Keratinocyte (primary cell): ENCODE measurements around the gene SURF1.

ENCODE experiments used
- CTCF ChIP-seq, 3 experiments: IDR thresholded peaks in 1 of 3; conservative IDR thresholded peaks in 1 of 3; optimal IDR thresholded peaks in 1 of 3; 2 replicates in 2 of 3; 3 replicates in 1 of 3; pipeline versions ENCODE3 to v1.5.1; 2011; ENCODE audit warnings: low read length in 3 of 3, mild to moderate bottlenecking in 3 of 3, moderate library complexity in 2 of 3, control low read depth in 1 of 3, inconsistent platforms in 1 of 3; ENCODE audit not compliant: insufficient read depth in 2 of 3; ENCODE audit errors: extremely low read depth in 1 of 3
- EZH2 ChIP-seq: IDR thresholded peaks from one replicate; pipeline ENCODE4 v1.6.1; 2012; ENCODE audit warnings: inconsistent platforms, mild to moderate bottlenecking, low read length, moderate library complexity

- no peak for TF ChIP-seq CTCF (optimal IDR thresholded peaks at IDR 0.05 in 1 of 3, IDR thresholded peaks at IDR 0.05 in 1 of 3, conservative IDR thresholded peaks at IDR 0.05 in 1 of 3; ENCODE audit: extremely low read depth in 1 of 3, insufficient read depth in 2 of 3, low read length in 3 of 3)
- no peak for TF ChIP-seq EZH2
Observed at GRCh38 chr9:133372144-133372543, 15.9 kb upstream of the SURF1 start.
